GM21619 (cell line): ENCODE results near the gene GNG4.
"Not testable (repeated sequence)": the region's sequence is repeated elsewhere in the genome, so short reads cannot be mapped to it uniquely, and the experiment has no call there.

Experiments used
- ATAC-seq: cut with Tn5 transposase; IDR thresholded peaks from one replicate; pipeline ENCODE4 v1.9.1; 2021; ENCODE audit not compliant: unreplicated experiment

The GNG4 gene

GRCh38 chr1:235628316-235629005, 21.1 kb downstream of the GNG4 start:
- no peak for ATAC-seq

GRCh38 chr1:235625831-235626230, 23.8 kb downstream of the GNG4 start:
- ATAC-seq, result no peak

- ATAC-seq, result no peak
Measured at GRCh38 chr1:235625340-235625739, 24.2 kb downstream of the GNG4 start.

- no peak for ATAC-seq
Measured at GRCh38 chr1:235624721-235625333, 24.8 kb downstream of the GNG4 start.

GRCh38 chr1:235622936-235623779, 26.4 kb downstream of the GNG4 start:
- ATAC-seq, result no peak

- not testable (repeated sequence) for ATAC-seq
Measured at GRCh38 chr1:235619149-235619548, 30.4 kb downstream of the GNG4 start.

- ATAC-seq, result no peak
Measured at GRCh38 chr1:235617808-235618207, 31.8 kb downstream of the GNG4 start.

- ATAC-seq, result no peak
Measured at GRCh38 chr1:235617140-235617539, 32.4 kb downstream of the GNG4 start.

- no peak for ATAC-seq
Measured at GRCh38 chr1:235614442-235614954, 35.1 kb downstream of the GNG4 start.

GRCh38 chr1:235613602-235614001, 36.0 kb downstream of the GNG4 start:
- ATAC-seq, result no peak

- no peak for ATAC-seq
Measured at GRCh38 chr1:235612761-235613160, 36.8 kb downstream of the GNG4 start.

- no peak for ATAC-seq
Measured at GRCh38 chr1:235610157-235610556, 39.4 kb downstream of the GNG4 start.

- no peak for ATAC-seq
Measured at GRCh38 chr1:235608278-235608677, 41.3 kb downstream of the GNG4 start.

- no peak for ATAC-seq
Measured at GRCh38 chr1:235607284-235607683, 42.3 kb downstream of the GNG4 start.

GRCh38 chr1:235601104-235601503, 48.5 kb downstream of the GNG4 start:
- no peak for ATAC-seq

- no peak for ATAC-seq
Measured at GRCh38 chr1:235599536-235599935, 50.0 kb downstream of the GNG4 start.

- ATAC-seq, result no peak
Measured at GRCh38 chr1:235597867-235598553, 51.6 kb downstream of the GNG4 start.

GRCh38 chr1:235595079-235595478, 54.5 kb downstream of the GNG4 start:
- no peak for ATAC-seq

- ATAC-seq, result not testable (repeated sequence)
Measured at GRCh38 chr1:235594281-235594895, 55.2 kb downstream of the GNG4 start.

GRCh38 chr1:235588916-235589515, 60.6 kb downstream of the GNG4 start:
- no peak for ATAC-seq
